Activated gamma-delta T cell treated with Interleukin-2 at 50 U/mL for 16 hours (primary cell): Measurements from ENCODE around the gene CAMK2N1.

Experiments used
- DNase-seq: peaks from one replicate; pipeline ENCODE4 v3.0.0-alpha.2; 2020

The CAMK2N1 gene

DNA sequence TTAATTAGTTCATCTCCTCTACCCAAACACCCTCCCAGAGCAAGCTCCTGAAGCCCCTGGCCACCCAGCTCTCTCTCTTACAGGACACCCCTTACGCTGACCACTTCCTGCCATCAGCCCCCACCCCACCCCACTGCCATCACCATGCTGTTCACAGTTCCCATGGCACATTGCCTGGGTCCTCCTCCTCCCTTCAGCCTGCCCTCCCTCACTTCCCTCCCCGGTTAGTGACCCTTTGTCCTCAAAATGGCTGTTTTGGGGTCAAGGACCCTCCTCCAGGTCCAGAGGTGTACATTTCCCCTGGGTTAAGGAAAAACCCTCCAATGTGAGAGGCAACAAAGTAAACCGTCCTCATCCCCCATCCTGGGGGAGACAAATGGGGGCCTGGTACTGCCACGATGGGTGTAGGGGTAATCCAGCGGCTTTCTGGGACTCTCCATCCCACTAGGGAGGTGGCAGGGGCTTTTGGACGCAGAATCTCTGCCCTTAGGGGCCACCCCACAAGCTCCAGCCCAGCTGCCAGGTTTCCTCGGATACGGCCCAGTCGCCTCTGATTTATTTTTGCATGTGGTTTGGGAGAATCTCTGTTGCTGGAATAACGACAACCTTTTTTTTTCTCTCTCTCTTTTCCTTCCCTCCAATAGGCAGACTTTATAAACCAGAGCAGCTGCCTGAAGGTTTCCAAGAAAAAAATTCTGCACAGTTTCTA is 8.5 kb downstream of the CAMK2N1 start:
- DNase-seq, result no peak

DNA sequence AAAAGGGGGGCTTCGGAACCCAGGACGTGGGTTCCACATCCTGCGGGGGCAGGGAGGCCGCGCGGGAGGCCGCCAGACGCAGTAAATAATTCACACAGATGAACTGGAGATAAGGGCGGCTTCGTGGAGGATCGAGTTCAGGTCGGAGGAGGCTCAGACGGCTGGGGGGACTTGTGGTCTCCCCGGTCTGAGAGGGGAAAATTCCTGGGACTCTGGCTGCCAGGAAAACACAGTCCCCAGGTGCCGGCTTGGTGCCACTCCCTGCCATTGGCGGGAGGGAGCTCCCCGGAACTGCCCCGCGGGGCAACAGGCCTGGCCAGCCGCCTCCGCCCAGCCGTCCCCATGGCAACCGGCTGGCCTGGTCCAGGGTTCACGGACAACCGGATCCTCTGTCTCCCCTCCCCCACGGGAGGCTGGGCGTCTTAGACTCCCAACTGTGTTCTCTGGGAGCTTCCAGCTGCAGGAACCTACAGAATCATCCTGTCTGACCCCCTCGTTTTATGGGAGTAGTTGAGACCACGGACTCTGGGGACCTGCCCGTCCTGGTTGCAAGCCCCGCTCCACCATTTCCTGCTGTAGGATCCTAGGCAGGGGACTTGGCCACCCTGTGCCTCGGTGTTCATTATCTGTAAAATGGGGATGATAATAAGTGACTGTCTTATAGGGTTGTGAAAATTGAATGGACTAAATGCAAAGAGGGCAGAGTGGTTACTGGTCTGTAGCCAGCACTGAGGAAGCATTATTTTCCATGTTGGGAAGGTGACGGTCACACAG is 9.6 kb downstream of the CAMK2N1 start:
- no peak for DNase-seq

DNA sequence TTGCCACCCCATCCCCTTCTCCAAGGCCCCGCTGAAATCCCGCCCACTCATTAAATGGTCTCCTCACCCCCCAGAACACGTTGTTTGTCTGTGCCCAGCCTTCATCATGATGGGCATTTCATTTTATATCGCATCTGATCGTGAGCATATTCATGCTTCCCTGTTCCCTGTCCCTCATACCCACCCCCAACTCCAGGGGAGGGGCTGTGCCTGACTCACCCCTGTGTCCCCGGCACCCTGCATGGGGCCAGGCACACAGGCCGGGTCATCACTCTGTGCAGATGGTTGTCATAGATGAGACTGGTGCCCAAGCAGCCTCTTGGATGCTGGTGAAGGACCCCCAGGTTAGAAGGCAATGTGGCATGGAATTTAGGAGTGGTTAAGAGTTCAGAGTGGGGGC is 11.0 kb downstream of the CAMK2N1 start:
- DNase-seq, result no peak

DNA sequence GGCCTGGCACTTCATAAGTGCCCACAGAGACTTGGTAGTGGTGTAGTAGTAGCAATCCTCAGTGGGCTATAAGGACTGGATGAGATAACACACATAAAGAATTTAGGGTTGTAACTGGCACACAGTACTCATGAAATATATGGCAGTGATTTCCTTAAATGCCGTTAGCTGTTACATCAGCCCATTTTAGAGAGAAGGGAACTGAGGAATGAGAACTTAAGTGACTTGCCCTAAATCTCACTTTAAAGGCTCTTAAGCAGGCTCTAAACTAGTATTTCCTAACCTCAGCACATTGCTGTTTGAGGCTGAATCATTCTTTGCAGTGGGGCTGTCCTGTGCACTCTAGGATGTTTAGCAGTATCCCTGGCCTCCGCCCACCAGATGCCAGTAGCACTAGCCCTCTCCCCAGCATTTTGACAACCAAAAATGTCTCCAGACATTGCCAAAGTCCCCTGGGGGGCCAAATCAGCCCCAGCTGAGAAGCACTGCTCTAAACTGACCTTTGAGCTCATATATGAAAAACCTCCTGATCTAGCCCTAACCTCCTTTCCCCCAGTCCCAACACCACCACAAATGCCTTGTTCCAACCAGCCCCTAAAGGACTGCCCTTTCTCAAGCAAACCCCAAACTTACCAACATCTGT is 11.6 kb downstream of the CAMK2N1 start:
- DNase-seq, result no peak

DNA sequence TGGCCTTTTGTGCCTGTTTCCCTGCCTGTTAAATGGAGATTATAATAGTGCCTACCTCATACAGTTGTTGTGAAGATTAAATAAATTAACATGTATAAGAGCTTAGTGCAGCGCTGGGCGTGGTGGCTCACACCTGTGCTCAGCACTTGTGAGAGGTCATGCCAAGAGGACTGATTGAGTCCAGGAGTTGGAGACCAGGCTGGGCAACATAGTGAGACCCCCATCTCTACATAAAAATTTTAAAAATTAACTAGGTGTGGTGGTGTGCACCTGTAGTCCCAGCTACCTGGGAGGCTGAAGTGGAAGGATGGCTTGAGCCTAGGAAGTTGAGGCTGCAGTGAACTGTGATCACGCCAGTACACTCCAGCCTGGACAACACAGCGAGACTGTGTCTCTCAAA is 12.1 kb downstream of the CAMK2N1 start:
- no peak for DNase-seq

DNA sequence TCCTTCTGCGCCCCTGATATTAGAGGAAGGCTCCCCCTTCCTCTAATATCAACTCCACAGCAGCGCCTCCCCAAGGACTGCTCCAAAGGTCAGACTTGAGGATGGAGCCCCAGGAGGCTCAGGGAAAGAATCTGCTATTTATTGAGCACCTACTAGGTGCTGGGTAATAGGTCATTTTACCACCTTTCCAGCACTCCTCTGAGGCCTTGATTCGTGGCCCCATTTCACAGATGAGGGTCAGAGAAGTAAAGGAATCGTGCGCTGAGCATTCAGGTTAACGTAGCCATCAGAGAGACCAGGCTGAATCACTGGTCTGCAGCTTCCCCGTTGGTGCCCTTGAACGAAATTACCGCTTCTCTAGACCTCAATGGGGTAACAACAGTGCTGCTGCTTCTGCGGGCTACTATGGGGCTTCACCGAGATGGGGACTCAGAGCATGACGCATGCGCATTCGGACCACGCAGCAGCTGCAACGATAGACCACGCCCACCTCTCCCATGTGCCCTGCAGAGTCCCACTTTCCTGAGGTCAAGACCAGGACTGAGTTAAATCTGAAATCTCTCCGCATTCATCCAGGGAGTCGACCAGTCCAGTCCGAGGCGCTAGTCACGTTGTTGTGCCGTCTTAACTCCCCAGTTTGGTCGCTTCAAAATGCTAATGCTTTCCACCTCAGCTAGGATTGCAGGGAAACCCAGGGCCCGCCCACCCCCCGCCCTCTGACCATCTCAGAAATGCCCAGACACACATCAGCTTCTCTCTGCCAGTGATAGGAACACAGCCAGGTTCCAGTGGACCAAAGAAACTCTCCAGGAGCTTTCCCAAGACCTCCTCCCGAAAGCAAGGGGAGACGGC is 12.9 kb downstream of the CAMK2N1 start:
- DNase-seq, result no peak

DNA sequence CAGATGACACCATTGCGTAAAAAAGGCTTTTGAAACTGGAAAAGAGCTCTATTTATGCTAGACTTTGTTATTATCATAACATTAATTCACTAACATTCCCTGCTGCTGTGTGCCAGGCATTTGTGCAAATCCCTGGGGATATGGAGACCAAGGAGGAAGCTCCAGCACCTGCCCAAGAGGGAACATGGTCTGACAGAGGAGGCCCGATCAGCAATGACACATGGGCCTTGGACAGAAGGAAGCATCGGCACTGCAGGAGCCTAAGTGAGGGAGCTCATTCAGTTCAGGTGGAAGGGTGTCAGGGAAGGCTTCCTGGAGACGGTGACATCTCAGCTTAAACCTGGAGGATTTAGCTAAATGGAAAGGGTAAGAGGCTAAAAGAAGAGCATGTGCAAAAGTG is 13.9 kb downstream of the CAMK2N1 start:
- DNase-seq, result no peak

DNA sequence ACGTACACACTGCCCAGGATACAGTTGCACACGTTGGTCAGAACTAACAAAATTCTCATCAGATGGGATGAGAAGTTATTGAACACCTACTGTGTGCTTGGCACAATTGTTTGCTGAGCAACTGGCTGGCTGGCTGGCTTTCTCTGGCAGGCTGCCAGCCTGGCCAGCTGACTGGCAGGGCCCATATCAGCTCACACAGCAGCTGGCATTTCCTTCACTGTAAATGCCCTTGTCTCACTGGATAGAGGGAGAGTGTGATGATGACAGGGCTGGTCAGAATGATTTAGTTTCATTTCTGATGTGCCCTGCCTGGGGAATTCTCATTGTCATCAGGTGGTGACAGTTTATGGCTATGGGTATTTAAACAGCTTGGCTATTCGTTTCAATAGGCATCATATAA is 15.8 kb downstream of the CAMK2N1 start:
- DNase-seq, result no peak

DNA sequence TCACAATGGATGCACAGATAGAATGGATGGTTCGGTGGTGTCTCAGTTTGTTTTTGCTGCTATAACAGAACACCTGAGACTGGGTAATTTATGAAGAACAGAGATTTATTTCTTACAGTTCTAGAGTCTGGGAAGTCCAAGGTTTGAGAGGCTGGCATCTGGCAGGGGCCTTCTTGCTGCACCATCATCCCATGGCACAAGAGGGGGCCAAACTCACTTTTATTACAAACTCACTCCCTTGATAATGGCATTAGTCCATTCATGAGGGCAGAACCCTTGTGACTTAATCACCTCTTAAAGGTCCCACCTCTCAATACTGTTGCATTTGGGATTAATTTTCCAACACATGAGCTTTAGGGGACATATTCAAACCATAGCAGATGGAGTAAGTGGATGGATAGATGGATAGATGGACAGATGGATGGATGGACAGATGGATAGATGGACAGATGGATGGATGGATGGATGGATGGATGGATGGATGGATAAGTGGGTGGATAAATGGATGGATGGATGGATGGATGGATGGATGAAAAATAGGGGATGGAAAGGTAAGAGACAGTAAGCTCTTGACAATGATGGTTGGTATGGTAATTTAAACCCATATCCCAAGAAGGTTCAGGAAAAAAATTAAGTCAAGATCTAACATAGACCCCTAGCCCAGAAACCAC is 16.5 kb downstream of the CAMK2N1 start:
- no peak for DNase-seq

DNA sequence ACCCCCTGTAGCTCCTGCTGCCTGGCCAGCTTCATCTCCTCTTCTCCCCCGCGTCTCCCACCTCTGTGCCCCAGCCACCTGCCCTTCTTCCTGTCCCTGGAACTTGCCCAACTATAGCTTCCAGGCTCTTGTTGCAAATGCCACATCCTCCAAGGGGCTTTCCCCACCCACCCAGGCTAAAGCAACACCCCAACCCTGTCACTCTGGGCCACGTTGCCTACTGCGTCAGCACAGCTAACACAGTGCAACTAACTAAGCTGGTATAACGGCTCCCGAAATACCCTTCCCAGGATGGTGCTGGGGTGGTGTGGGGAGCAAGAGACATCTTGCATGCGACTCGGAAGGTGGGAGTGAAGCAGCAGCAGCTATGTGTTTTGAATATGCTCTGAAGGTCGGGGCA is 19.7 kb downstream of the CAMK2N1 start:
- no peak for DNase-seq

DNA sequence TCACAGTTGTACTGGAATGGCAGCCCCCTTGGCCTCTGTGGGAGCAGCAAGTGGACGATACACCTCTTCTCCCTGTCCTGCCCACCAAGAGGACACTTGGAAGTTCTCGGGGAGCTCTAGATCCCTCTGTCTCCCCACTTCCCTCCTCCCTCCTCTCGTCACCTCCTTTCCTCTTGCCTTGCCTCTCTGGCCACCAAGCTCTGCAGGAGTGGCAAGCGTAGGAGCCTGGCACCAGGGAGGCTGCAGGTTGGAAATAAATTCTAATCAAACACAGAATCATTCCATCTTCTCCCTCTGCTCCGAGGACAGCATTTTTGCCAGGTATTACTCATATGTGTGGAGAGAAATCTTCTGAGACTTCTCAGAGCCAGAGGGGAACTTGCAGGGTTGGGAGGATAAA is 20.8 kb downstream of the CAMK2N1 start:
- DNase-seq, result no peak

DNA sequence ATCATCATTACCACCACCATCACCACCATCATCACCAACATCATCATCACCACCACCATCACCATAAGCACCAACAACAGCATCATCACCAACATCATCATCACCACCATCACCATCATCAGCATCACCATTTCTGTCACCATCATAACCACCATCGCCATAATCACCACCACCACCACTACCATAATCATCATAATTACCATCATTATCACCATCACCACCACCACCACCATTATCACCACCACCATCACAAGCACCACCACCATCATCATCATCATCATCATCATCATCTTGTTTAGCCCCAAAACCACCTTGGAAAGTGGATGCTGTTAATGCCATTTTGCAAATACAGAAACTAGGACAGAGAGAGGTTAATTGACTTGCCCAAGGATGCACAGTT is 22.5 kb downstream of the CAMK2N1 start:
- no peak for DNase-seq

DNA sequence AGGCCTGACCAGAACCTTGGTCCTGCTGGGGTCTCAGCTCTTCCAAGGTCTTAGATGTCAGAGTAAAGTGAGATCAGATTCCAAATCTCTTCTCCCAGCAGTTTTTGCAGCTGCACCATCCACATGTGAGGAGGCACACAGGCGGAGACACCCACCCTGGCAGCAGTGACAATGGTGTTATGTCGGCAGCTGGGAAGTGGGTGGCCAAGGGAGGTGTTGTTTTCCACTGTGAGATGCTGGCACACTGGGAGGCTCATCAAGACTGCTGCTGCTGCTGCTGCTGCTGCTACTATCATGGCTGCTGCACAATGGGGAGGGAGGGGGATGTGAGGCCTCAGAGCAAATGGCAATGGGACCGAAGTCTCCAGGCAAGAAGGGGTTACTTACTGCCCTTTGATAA is 23.6 kb downstream of the CAMK2N1 start:
- DNase-seq, result no peak

DNA sequence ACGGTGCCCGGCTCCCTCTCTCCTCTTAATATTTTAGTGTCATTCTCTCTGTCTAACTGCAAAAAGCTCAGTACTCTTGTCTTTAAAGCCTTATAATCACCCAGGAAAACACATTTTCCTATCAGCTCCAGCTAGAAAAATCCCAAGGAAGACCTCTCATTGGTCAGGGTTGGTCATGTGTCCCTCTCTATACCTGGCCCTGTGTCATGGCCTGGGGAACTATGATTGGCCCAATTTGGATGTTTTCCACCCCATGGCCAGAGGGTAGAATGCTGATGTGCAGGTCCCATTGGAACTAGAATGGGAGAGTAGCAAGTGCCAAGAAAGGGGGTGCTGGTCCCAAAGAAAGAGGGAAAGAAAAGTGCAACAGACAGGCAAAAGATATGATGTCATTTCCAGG is 27.3 kb downstream of the CAMK2N1 start:
- DNase-seq, result no peak

DNA sequence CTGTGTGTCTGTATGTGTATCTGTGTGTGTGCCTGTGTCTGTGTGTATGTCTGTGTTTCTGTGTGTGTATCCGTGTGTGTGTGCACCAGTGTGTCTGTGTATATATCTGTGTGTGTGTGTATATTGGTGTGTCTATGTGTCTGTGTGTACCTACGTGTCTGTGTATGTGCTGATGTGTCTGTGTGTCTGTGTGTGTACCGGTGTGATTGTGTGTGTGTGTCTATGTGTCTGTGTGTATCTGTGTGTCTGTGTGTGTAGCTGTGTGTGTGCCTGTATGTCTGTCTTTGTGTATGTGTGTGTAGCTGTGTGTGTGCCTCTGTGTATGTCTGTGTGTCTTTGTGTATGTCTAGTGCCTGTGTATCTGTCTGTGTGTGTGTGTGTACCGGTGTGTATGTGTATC is 32.0 kb downstream of the CAMK2N1 start:
- DNase-seq, result no peak

DNA sequence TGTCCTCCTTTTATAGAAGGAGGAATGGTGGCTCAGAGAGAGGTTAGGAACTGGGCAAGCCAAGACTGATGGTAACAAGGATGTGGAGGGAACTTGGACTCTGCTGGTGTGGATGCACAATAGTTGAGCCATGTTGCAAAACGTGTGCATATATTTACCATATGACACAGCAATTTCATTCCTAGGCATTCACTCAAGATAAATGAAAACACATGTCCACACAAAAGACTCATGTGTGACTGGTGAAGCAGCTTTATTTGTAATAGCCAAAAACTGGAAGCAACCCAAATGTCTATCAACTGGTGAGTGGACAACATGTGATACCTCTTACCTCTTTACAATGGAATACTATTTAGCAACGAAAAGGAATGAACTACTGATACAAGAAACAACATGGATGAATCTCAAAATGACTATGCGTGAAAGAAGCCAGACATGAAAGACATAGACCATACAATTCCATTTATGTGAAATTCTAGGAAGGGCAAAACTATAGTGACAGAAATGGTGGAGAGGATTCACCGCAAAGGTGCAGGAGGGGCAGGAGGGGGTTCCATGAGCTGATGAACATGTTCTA is 36.2 kb downstream of the CAMK2N1 start:
- DNase-seq, result no peak

DNA sequence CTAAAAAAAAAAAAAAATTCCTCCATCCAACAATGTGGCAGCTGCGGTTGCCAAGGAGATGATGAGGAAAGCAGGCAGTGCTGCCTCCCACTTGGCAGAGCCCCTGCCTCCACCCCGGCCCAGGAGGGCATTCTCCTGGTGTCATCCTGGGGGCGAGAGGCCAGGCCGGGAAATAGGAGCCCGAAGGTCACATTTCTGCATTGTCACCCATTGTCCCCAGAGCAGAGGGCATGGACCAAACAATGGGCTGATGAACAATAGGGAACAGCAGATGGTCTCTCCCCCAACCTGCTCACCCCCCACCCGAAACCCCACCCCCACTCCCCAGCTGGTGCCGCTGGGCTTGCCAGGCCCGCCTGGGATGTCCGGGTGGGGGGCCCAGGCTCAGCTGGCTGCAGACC is 37.3 kb downstream of the CAMK2N1 start:
- DNase-seq, result no peak

DNA sequence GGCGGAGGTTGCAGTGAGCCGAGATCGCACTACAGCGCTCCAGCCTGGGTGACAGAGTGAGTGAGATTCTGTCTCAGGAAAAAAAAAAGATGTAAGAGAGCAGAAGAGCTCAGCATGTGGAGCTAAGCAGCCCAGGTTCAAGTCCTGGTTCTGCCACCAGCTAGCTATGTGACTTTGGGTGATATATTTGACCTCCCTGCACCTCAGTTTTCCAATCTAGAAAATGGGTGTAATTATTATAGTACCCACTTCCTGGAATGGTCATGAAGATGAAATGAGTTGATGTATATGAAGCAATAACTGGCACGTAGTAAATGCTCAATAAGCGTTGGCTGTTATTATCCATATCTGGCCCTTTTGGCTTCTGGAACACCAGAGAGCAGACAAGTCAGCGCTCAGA is 38.2 kb downstream of the CAMK2N1 start:
- DNase-seq, result no peak

DNA sequence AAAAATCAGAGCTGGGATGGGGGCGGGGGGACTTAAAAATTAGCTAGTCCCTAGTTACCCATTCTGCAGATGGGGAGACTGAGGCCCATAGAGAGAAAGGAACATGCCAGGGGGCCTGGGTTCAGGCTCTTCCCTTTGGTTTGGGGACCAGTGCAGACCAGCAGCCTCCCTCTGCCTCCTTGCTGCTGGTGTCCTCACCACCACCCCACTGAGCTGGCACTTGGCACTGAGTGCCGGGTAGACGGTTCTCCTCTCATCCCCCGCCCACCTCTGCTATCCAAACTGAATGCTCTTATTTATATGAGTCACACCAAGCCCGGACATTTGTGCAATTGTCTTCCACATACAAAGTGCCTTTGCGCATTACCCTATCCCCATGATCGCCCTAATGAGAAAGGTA is 39.2 kb downstream of the CAMK2N1 start:
- DNase-seq, result no peak

DNA sequence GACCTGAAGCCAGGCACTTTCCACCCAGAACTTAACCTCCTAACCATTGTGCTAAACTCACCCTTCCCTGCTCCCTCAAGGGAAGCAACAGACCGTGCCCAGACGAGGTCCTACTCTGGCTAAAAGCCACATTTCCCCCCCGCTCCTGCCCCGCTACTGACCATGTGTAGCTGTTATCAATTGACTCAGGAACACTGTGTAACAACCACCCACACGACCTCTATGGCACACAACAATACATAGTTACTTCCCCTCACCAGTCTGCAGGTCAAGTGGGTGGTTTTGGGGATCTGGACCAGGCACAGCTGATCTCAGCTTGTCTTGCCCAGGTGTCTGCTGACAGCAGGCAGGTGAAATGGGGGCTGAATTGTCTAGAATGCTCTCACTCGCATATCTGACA is 40.1 kb downstream of the CAMK2N1 start:
- no peak for DNase-seq

DNA sequence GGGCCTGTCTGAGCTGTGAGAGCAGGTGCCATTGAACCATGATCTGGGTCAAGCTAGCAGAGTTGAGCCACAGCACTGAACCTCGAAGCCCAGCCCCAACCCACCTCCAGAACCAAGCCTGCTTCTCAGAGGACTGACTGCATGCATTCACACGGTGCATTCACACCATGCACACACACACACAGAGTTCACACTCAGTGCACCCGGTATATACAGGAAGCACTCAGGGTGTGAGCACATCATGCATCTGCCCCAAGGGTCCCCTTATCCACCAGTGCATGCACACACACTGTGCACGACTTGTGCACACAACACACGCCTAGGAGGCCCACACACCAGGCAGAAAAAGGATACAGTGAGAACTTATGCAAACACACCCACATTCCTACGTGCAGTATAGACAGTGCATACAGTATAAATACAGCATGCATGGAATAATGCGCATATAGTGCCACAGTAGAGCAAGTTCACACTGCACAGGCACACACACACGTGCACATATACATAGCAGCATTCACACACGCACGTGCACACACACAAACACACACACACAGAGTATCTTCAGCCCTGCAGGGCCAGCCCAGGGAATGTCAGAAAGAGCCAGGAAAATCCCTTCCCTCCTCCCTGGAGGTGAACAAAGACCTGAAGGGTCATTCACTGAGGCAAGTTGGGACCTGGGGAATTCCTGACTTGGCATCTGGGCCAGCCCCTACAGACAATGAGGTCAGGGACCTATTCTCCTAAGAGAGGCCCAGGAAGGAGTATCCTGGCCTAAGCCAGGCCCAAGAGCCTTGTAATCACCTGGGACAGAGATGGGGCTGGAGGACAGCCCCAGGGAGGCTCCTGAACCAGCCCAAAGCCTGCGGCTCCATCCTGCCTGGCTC is 42.1 kb downstream of the CAMK2N1 start:
- no peak for DNase-seq
